ENCODE results near the gene DES.

DES gene

DNA sequence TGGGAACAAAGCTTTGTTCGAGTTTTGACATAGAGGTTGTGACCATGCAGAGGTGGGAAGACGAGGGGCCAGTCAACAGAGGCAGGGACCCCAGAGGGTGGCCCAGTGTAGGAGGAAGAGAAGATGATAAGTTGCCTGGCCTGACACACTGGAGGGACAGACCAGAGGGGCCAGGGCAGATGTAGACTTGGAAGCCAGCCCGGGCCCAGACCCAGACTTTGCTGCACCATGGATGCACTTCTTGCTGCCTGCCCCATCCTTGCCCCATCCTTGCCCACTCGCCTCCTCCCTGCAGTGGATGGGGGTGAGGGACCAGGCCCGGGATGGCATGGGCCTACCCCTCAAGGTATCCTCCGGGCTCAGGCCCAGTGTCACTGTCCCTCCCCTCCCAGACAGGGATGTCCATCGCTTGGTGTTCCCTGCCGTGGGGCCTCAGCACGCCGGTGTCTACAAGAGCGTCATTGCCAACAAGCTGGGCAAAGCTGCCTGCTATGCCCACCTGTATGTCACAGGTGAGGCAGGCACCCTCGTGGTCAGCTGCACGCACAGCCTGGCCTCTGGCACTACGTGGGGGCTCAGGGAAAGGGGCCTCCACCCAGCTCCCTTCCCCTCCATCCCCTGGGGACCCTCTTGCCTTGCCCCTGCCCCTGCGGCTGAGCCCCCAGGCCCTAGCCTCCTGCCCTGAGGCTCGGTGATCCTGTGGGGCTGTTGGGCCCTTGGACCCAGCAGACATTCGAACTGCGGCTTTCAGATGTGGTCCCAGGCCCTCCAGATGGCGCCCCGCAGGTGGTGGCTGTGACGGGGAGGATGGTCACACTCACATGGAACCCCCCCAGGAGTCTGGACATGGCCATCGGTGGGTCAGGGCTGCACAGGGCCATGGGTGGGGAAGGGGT is 53.5 kb downstream of the DES start:
- no peak for TF ChIP-seq CTCF (IDR thresholded peaks at IDR 0.05; ENCODE audit: control insufficient read depth, insufficient read depth, low read depth, low read length, missing control alignments)
- no peak overlapping the region for H3K4me3 ChIP-seq (ENCODE audit: control insufficient read depth, low read depth, low read length)
- no peak for DNase-seq (ENCODE audit: low read depth)

DNA sequence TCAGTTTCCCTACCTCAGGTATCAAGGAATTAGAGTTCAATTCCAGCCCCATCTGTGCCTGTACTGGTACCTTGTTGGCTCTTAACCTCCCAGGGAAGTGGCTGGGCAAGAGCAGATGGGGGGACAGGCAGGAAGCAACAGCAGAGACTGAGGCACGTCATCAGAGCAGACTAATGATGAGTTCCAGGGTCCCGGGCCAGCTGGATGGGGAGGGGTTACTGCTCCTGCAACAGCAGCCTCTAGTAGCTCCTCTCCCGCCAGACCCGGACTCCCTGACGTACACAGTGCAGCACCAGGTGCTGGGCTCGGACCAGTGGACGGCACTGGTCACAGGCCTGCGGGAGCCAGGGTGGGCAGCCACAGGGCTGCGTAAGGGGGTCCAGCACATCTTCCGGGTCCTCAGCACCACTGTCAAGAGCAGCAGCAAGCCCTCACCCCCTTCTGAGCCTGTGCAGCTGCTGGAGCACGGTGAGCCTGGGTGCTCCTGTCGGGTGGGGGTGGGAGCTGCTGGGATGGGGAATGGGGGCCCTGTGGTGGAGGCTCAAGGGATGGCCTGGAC is 54.5 kb downstream of the DES start:
- no peak overlapping the region for H3K4me3 ChIP-seq (ENCODE audit: control insufficient read depth, low read depth, low read length)
- TF ChIP-seq CTCF (IDR thresholded peaks at IDR 0.05; ENCODE audit: control insufficient read depth, insufficient read depth, low read depth, low read length, missing control alignments) = no peak
- no peak for DNase-seq (ENCODE audit: low read depth)

GRCh38 chr2:219473511-219473910 is 55.3 kb downstream of the DES start:
- no peak for DNase-seq (ENCODE audit: low read depth)
- TF ChIP-seq CTCF (IDR thresholded peaks at IDR 0.05; ENCODE audit: control insufficient read depth, insufficient read depth, low read depth, low read length, missing control alignments) = no peak
- H3K4me3 ChIP-seq (ENCODE audit: control insufficient read depth, low read depth, low read length) = no peak overlapping the region

DNA sequence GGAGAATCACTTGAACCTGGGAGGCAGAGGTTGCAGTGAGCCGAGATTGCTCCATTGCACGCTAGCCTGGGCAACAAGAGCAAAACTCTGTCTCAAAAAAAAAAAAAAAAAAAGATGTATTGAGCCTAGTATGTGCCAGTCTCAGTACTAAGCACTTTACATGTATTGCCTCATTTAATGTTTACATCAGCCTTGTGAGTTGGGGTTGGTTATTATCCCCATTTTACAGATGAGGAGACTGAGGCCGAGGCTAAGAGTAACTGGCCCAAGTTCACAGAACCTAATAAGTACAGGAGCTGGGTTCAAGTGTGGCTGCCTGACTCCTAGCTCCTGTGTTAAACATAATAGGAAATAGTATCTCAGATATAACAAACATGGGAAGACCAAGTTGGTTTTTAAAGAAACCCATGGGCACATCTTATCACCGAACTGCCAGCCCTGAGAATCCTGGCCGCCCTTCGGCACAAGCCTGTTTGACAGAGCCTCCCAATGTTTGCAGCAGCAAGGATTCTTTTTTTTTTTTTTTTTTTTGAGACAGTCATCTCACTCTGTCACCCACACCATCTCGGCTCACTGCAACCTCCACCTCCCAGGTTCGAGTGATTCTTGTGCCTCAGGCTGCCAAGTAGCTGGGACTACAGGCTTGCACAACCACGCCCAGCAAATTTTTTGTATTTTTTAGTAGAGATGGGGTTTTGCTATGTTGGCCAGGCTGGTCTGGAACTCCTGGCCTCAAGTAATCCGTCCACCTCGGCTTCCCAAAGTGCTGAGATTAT is 56.3 kb downstream of the DES start:
- DNase-seq (ENCODE audit: low read depth) = no peak
- no peak for TF ChIP-seq CTCF (IDR thresholded peaks at IDR 0.05; ENCODE audit: control insufficient read depth, insufficient read depth, low read depth, low read length, missing control alignments)
- no peak overlapping the region for H3K4me3 ChIP-seq (ENCODE audit: control insufficient read depth, low read depth, low read length)

GRCh38 chr2:219475278-219475677 is 57.1 kb downstream of the DES start:
- no peak for DNase-seq (ENCODE audit: low read depth)
- no peak for TF ChIP-seq CTCF (IDR thresholded peaks at IDR 0.05; ENCODE audit: control insufficient read depth, insufficient read depth, low read depth, low read length, missing control alignments)
- H3K4me3 ChIP-seq (ENCODE audit: control insufficient read depth, low read depth, low read length) = no peak overlapping the region

- no peak for DNase-seq (ENCODE audit: low read depth)
- TF ChIP-seq CTCF (IDR thresholded peaks at IDR 0.05; ENCODE audit: control insufficient read depth, insufficient read depth, low read depth, low read length, missing control alignments) = peak; percentile 96
- no peak overlapping the region for H3K4me3 ChIP-seq (ENCODE audit: control insufficient read depth, low read depth, low read length)
These were observed 57.8 kb downstream of the DES start for GRCh38 chr2:219475697-219476651.

All from AG09309 (cell line).